ENCODE results near the gene OR7C1. TPM values are rescaled to one million over a fixed set of nuclear protein-coding genes. Genes with fewer than 3 reads are reported as not detected.
"Not testable (repeated sequence)": the region's sequence is repeated elsewhere in the genome, so short reads cannot be mapped to it uniquely, and the experiment has no call there.

Gene OR7C1
- total RNA-seq, 1 experiment from 2014 or later: not detected

GRCh38 chr19:14783410-14783998 lies 51.5 kb downstream of the OR7C1 start:
- BruUV-seq (replicated peaks); H4K20me1 ChIP-seq (ENCODE audit: insufficient read depth); CTCF ChIA-PET; H3K27me3 ChIP-seq (ENCODE audit: insufficient read depth, low read depth); DNase-seq; H2AFZ ChIP-seq; H3K4me2 ChIP-seq; H3K9me2 ChIP-seq (ENCODE audit: insufficient read depth); H3K4me1 ChIP-seq (replicated peaks; ENCODE audit: insufficient read depth); H3K79me2 ChIP-seq (ENCODE audit: low read depth); intact Hi-C loops (cut with micrococcal nuclease; ENCODE audit: unreplicated experiment); H3K27ac ChIP-seq; H3K9me3 ChIP-seq (ENCODE audit: insufficient read depth, low read depth); H3F3A ChIP-seq (ENCODE audit: insufficient read depth, low read depth); H3K4me3 ChIP-seq; H3K36me3 ChIP-seq (ENCODE audit: low read depth); POLR2A ChIA-PET (ENCODE audit: unreplicated experiment): not testable (repeated sequence)

- no peaks in the 10 kb centered on the region for H3K9me2 ChIP-seq (ENCODE audit: insufficient read depth)
- H3K4me1 ChIP-seq (replicated peaks; ENCODE audit: insufficient read depth): peaks cover 9% of the 10 kb centered on the region
- POLR2A ChIA-PET (ENCODE audit: unreplicated experiment): no interaction called here
- no TSS peak for BruUV-seq (replicated peaks)
- no peaks in the 10 kb centered on the region for H3K9me3 ChIP-seq (ENCODE audit: insufficient read depth, low read depth)
- H3K4me2 ChIP-seq: no peak overlapping the region
- no peaks in the 10 kb centered on the region for H3K36me3 ChIP-seq (ENCODE audit: low read depth)
- intact Hi-C loops (cut with micrococcal nuclease; ENCODE audit: unreplicated experiment): no loop called here
- no peak overlapping the region for H3K4me3 ChIP-seq
- TF ChIP-seq EZH2 (IDR thresholded peaks at IDR 0.05; ENCODE audit: low read depth) (no peak), CTCF (conservative IDR thresholded peaks at IDR 0.05) (no peak)
- no peaks in the 10 kb centered on the region for H3K27me3 ChIP-seq (ENCODE audit: insufficient read depth, low read depth)
- no peaks in the 10 kb centered on the region for H3K79me2 ChIP-seq (ENCODE audit: low read depth)
- H4K20me1 ChIP-seq (ENCODE audit: insufficient read depth): no peaks in the 10 kb centered on the region
- no peak overlapping the region for H3K27ac ChIP-seq
- H2AFZ ChIP-seq: no peak overlapping the region
- CTCF ChIA-PET: no interaction called here
- H3F3A ChIP-seq (ENCODE audit: insufficient read depth, low read depth): peaks cover 7% of the 10 kb centered on the region; the same call in 1 of the 2 replicates
- no peak for DNase-seq
These were observed 52.2 kb downstream of the OR7C1 start for GRCh38 chr19:14782626-14783409.

- H3K4me2 ChIP-seq; H3K4me1 ChIP-seq (replicated peaks; ENCODE audit: insufficient read depth); BruUV-seq (replicated peaks); DNase-seq; CTCF ChIA-PET; H3F3A ChIP-seq (ENCODE audit: insufficient read depth, low read depth); H3K4me3 ChIP-seq; H3K36me3 ChIP-seq (ENCODE audit: low read depth); intact Hi-C loops (cut with micrococcal nuclease; ENCODE audit: unreplicated experiment); H3K79me2 ChIP-seq (ENCODE audit: low read depth); H3K9me3 ChIP-seq (ENCODE audit: insufficient read depth, low read depth); H3K27ac ChIP-seq; H2AFZ ChIP-seq; H4K20me1 ChIP-seq (ENCODE audit: insufficient read depth); H3K9me2 ChIP-seq (ENCODE audit: insufficient read depth); H3K27me3 ChIP-seq (ENCODE audit: insufficient read depth, low read depth): not testable (repeated sequence)
- POLR2A ChIA-PET (ENCODE audit: unreplicated experiment): interaction anchor here (0.7 kb wide), 1 partner anchor 516 kb away, joined by 3 read pairs; no protein-coding TSS in a partner anchor
These were observed 53.1 kb downstream of the OR7C1 start for GRCh38 chr19:14781713-14782536.

- H3K4me3 ChIP-seq; intact Hi-C loops (cut with micrococcal nuclease; ENCODE audit: unreplicated experiment); BruUV-seq (replicated peaks); H3K27me3 ChIP-seq (ENCODE audit: insufficient read depth, low read depth); H3F3A ChIP-seq (ENCODE audit: insufficient read depth, low read depth); H3K4me2 ChIP-seq; H3K9me2 ChIP-seq (ENCODE audit: insufficient read depth); H3K79me2 ChIP-seq (ENCODE audit: low read depth); DNase-seq; H3K4me1 ChIP-seq (replicated peaks; ENCODE audit: insufficient read depth); H3K36me3 ChIP-seq (ENCODE audit: low read depth); H3K9me3 ChIP-seq (ENCODE audit: insufficient read depth, low read depth); H3K27ac ChIP-seq; H2AFZ ChIP-seq; H4K20me1 ChIP-seq (ENCODE audit: insufficient read depth): not testable (repeated sequence)
- CTCF ChIA-PET: interaction anchor here (0.7 kb wide), 1 partner anchor 89 kb away, joined by 3 read pairs; no protein-coding TSS in a partner anchor
- POLR2A ChIA-PET (ENCODE audit: unreplicated experiment): interaction anchor here (0.6 kb wide), 1 partner anchor 11 kb away, joined by 3 read pairs; no protein-coding TSS in a partner anchor
These were observed 54.3 kb downstream of the OR7C1 start for GRCh38 chr19:14780622-14781225.

Measured in PC-9 (cell line).